Right lobe of liver (tissue), 4 donors: ENCODE data around the gene SOS2.

Source experiments
- POLR2A ChIP-seq: fragments of 450-650 bp; IDR thresholded peaks from one replicate; pipeline ENCODE4 v1.6.1; 2017; ENCODE audit warnings: antibody characterized with exemption, mild to moderate bottlenecking
- TF ChIP-seq, protein P1 (sequence below), 4 donors: fragments of 200-600 bp in 3 of 4; fragments of 450-650 bp in 1 of 4; IDR thresholded peaks; one replicate each; pipeline versions ENCODE4 v1.5.1 to v1.8.0; 2016 to 2022; ENCODE audit warnings: antibody characterized with exemption in 4 of 4, mild to moderate bottlenecking in 2 of 4
- donor health status: DM: no; HTN: no; CAD: no.
- donor health status: DM: no; HTN: no; CAD: no.
- donor health status: DM: no; HTN: yes; CAD: no.

DNA sequence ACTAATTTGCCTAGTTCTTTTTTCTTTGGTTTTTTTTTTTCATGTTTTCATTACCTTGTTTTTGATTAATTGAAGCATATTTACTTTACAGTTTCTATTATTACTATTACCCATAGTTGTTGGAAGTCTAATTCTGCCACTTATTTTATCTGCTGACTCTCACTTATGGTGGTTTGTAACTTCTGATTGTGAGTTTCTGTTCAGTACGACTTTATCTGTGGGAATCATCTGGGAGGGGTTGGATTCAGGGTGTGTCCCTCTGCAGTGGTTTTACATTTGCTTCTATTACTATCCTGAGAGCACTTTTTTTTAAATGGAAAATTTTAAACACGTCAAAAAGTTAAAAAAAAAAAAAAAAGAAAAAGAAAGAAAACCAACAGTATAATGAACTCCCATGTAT is 26.4 kb upstream of the SOS2 start:
- TF ChIP-seq, protein P1, sequence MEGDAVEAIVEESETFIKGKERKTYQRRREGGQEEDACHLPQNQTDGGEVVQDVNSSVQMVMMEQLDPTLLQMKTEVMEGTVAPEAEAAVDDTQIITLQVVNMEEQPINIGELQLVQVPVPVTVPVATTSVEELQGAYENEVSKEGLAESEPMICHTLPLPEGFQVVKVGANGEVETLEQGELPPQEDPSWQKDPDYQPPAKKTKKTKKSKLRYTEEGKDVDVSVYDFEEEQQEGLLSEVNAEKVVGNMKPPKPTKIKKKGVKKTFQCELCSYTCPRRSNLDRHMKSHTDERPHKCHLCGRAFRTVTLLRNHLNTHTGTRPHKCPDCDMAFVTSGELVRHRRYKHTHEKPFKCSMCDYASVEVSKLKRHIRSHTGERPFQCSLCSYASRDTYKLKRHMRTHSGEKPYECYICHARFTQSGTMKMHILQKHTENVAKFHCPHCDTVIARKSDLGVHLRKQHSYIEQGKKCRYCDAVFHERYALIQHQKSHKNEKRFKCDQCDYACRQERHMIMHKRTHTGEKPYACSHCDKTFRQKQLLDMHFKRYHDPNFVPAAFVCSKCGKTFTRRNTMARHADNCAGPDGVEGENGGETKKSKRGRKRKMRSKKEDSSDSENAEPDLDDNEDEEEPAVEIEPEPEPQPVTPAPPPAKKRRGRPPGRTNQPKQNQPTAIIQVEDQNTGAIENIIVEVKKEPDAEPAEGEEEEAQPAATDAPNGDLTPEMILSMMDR (IDR thresholded peaks at IDR 0.05): no peak
- no peak for TF ChIP-seq POLR2A
